CD4-positive, alpha-beta T cell treated with Interleukin-4 for 4 hours (primary cell): ENCODE results near the gene LRP2.
"Not testable (repeated sequence)": the region's sequence is repeated elsewhere in the genome, so short reads cannot be mapped to it uniquely, and the experiment has no call there.

Source experiments
- DNase-seq: peaks from one replicate; pipeline ENCODE4 v3.0.0-alpha.2; 2020

LRP2 gene

GRCh38 chr2:169300636-169301530, 61.5 kb downstream of the LRP2 start:
- DNase-seq, result no peak

GRCh38 chr2:169298007-169298406, 64.3 kb downstream of the LRP2 start:
- DNase-seq, result no peak

GRCh38 chr2:169294001-169294675, 68.2 kb downstream of the LRP2 start:
- DNase-seq, result no peak

GRCh38 chr2:169291517-169291916, 70.8 kb downstream of the LRP2 start:
- DNase-seq, result no peak

GRCh38 chr2:169290433-169290832, 71.9 kb downstream of the LRP2 start:
- no peak for DNase-seq

- DNase-seq, result no peak
These were observed 74.7 kb downstream of the LRP2 start for GRCh38 chr2:169287666-169288065.

DNA sequence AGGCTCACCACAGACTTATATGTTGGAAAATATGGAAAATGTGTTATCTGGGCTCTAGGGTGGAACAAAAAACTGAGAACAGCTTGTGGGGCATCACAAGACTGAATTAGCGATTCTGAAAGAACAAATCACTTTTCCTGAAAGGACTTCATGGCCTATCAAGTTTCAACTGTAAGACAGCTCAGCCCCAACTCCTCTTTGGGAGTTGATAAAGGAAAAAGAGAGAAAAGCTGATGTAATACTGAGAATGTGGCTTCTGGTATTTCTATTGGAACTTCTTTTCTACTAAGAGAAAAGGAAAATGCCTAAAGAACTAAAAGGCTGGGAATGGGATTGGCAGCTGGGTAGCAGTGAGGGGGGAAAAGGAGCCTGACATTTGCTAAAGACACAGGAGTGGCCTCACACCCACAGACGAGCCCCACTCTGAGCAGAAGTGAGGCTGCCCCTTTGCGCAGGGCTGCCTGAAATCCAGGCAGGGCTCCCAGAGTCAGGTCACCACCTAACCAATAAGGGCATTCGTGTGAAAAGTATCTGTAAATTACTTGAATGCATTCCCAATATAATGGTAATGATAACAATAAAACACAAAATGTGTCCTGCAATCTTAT, 75.6 kb downstream of the LRP2 start:
- no peak for DNase-seq

DNA sequence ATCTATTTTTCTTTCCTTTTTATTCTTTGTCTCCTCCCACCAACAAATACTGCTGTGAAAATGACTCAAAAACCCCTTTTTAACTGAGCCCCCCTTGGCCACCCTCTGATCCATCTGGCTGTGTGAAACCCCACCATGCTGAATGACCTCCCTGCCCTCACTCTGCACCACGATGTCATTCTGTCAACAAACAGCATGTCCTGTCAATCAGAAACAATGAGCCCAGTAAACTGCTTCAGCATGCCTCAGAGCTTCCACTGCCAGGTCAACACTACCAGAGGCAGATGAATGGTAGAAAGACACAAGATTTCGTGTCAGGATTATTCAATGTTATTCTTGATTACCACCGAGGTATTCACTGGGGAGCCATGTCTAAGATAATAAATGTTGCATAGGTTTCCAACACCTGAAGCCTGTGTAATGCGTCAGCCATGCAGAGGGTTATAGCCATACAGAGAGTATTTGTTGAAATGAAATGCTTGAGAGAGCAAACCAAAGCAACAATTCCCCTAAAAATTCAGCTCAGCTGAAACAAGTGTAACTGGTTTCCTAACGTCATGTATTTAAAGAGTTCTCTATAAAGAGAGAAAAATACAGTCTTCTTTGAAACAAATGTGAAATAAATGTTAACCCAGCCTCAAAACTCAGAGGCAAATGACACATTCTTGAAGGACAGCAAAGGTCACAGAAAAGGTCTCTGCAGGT, 76.7 kb downstream of the LRP2 start:
- no peak for DNase-seq

DNA sequence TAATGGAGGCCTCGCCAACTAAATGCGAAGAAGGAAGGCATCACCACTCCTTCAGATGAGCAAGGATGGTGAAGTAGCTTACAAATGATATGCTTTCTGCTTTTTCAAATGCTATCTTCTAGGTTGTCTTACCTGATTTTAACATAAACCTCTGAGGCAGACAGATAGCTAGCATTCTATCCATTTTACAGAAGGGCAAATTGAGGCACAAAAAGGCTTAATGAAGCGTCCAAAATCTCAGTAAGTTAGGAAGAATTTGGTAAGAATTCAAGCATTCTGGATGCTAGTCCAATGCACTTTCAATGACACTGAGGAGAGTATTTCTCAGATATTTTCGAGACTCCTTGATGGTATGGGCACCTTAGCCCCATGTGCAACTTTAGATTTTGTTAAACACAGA, 81.8 kb downstream of the LRP2 start:
- no peak for DNase-seq

DNA sequence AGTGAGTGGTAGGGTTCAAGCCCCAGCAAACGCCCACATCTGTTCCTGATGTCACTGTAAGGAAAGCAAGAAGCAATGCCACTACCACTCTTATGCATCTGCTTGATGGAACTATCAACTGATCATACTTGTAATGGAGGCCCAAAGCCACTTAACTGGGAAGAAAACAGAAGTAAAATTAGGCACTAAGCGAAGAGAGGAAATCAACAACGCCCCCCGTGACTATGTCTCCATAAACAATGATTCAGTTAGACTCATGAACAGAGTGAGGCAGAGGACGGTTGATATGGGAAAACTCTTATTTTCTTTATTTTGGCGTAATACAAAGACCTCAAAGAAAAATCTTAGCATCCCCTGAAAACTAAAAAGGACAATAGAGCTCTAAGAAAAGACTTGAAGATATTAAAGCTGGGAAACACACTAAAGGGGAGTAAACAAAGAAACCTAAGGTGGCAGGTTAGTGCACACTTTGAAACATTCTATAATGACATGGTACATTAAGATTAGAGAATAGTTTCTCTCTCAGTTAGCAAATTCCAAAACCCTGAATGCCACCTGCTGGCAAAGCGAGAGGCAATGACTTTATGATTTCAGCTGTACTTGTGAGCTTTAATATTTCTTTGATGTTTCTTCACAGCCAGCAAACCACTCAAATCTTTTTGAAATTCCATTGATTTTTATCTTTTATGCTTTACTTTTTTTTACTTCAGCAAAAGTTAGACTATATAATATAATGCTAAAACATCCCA, 86.5 kb downstream of the LRP2 start:
- DNase-seq, result no peak

- DNase-seq, result no peak
These were observed 90.3 kb downstream of the LRP2 start for GRCh38 chr2:169272010-169272409.

DNA sequence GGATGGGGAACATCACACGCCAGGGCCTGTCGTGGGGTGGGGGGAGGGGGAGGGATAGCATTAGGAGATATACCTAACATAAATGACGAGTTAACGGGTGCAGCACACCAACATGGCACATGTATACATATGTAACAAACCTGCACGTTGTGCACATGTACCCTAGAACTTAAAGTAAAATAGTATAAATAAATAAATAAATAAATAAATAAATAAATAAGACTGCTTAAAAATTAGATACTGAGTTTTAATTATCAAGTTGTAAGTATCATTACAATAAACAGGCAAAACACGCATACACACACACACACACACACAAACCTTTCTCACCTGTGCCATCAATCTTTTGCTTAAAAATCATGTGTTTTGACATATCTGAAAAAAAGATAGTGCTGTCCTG, 91.8 kb downstream of the LRP2 start:
- DNase-seq, result not testable (repeated sequence)

DNA sequence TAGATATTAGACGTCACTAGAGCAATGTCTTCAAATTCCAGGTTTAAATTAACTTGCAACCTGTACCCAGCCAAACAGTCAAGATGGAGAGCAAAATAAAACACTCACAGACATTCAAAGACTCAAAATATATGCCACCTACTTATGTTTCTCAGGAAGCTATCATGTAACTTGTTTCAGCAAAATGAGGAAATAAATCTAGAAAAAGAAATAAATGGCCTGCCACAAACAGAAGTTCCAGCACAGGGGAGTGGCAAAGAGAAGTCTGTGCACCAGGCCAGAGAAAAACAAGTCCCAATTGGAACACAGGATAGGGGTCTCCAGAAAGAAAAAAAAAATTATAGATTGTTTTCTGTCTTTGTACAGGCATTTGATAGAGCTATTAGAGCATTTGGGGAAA, 96.7 kb downstream of the LRP2 start:
- no peak for DNase-seq

DNA sequence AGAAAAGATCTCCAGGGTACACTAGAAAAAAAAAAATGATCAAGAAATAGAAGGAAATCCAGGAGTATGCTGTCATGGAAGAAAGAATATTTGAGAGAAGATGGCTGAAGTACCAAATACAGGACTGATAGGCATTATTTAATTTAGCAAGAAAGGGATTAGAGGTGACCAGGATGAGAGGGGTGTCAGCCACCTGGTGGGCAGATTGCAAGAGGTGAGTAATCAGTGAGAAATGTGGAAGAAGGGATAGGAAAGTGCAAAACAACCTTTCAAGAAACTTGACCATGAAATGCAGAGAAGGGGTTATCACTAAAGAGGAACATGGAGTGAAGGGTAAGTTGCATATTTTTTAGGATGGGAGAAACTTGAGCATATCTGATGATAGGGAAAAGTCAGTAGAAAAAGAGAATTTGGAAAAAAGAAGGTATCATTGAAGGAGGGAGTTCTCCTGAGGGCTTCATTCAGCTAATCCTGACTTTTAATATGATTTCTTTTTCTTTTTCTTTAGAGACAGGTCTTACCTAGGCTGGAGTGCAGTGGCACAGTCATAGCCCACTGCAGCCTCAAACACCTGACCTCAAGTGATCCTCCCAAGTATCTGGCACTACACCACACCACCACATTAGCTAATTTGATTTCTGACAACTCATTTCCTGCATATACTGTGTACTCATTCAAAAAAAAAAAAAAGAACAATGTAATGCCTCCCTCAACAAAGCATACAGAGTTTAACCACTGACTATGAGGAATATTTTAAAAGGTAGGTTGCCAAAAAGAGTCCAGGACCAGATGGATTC, 101.3 kb downstream of the LRP2 start:
- no peak for DNase-seq

GRCh38 chr2:169260246-169260645, 102.1 kb downstream of the LRP2 start:
- no peak for DNase-seq

DNA sequence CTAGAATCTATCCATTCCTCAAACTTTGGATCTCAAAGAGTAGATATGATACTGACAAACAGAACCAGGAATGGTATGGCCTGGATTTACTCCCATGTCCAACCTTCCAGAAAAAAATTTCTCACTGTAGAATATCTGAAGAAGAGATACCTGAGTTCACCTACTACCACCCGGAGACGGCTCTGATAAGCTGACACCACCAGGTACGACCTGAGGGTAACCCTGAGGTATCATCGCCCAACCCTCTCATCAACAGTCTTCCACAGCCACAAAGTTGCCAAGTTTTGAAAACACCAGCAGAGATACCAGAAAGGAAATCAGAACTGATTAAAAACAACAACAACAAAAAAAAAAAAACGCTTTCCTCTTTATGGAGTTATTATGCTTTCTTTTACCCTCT, 102.9 kb downstream of the LRP2 start:
- DNase-seq, result no peak

DNA sequence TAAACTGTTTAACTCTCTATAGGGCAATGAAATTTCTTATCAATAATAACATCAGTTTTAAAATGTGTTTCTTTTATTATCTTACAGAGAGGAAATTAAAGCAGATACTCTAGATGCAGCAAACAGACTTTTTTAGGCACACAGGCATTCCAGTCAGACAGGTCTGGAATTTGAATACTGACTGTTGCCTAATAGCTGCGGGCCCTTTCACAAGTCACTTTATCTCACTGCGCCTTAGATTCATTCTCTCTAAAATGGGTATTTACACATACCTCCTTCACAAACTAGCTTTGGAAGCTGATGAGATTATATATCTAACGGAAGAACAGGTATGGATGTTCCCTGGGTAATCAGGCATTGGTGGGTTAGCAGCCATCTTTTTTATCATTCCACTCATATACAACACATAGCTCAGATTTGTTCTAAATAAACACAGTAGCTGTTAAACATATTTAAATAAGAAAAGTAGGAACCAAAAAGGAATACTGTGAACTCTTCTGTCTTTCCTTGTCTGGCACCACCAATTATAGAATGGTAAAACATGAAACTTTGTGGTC, 104.2 kb downstream of the LRP2 start:
- no peak for DNase-seq

DNA sequence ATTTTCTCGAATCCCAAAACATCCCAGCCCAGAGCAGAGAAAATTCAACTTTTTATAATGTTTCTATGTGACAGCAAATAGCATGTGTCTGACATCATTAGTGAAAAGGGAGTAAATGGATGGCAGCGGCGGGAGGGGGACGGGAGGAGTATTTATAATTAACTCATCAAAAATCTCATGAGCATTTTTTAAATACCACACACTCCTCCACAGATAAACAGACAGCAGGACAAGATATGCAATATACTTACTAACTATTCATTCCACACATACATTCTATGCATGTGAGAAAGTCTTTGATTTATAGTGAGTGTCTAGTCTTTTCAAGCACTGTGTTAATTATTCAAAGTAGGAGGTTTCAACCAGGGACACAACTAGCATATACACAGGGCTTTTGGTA, 107.6 kb downstream of the LRP2 start:
- DNase-seq, result no peak

GRCh38 chr2:169247211-169247610, 115.1 kb downstream of the LRP2 start:
- no peak for DNase-seq

- DNase-seq, result no peak
These were observed 121.9 kb downstream of the LRP2 start for GRCh38 chr2:169240405-169240804.

GRCh38 chr2:169237939-169238338, 124.4 kb downstream of the LRP2 start:
- no peak for DNase-seq
